ENCODE data around the gene ZNF654.
A peak's percentile ranks its signal among the peaks of the same experiment; 100 is the strongest.

The ZNF654 gene

DNA sequence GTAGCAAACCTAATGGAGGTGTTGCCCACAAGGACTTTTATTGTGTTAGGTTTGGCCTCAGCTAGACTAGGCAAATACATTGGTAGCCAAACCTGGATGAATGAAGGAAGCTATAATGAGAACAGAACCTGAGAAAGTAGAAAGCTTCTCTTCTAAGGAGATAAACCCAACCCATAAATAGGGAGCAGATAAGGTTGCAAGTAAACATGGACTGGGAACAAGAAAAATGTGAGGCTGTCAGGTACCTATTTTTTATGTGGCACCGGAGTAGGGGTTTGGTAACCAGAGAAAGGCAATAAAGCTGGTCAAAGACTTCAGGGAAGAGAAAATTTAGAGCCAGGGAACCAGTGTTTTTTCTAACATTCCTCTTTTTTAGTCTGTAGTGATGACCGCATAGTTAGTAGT is 25.0 kb downstream of the ZNF654 start:
- TF ChIP-seq, protein P1, sequence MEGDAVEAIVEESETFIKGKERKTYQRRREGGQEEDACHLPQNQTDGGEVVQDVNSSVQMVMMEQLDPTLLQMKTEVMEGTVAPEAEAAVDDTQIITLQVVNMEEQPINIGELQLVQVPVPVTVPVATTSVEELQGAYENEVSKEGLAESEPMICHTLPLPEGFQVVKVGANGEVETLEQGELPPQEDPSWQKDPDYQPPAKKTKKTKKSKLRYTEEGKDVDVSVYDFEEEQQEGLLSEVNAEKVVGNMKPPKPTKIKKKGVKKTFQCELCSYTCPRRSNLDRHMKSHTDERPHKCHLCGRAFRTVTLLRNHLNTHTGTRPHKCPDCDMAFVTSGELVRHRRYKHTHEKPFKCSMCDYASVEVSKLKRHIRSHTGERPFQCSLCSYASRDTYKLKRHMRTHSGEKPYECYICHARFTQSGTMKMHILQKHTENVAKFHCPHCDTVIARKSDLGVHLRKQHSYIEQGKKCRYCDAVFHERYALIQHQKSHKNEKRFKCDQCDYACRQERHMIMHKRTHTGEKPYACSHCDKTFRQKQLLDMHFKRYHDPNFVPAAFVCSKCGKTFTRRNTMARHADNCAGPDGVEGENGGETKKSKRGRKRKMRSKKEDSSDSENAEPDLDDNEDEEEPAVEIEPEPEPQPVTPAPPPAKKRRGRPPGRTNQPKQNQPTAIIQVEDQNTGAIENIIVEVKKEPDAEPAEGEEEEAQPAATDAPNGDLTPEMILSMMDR (conservative IDR thresholded peaks at IDR 0.05; ENCODE audit: low read depth, low read length): no peak
- no peak for DNase-seq (ENCODE audit: low read depth)
- no peak overlapping the region for H3K4me3 ChIP-seq (ENCODE audit: low read depth, low read length)

DNA sequence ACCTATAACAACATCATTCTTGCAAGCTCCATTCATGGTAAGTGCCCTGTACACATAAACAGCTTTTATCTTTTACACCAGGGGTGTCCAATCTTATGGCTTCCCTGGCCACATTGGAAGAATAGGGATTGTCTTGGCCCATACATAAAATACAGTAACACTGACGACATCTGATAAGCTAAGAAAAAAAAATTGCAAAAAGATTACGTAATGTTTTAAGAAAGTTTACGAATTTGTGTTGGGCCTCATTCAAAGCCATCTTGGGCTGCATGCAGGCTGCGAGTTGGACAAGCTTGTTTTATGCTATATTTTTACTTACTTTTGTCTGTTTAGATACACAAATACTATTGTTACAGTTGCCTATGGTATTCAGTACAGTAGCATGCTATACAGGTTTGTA is 31.6 kb downstream of the ZNF654 start:
- DNase-seq (ENCODE audit: low read depth): no peak
- TF ChIP-seq, protein P1 (conservative IDR thresholded peaks at IDR 0.05; ENCODE audit: low read depth, low read length): no peak
- H3K4me3 ChIP-seq (ENCODE audit: low read depth, low read length): no peak overlapping the region

DNA sequence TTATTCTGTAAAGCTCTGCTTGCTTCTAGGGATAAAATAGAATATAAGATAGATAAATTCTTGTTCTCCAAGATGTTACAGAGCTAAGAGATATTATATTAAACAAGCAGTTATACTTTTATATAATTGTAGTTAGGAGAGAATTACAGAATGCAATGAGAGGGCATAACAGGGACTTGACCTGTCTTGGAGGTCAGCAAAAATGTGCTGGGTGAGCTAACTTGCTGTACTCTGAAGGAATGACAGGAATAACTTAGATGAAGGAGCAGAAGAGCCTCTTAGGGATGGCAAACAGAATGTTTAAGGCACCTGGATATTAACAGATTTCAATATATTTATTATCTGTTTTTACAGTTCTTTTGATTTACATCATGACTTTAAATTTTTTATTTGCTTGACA is 33.2 kb downstream of the ZNF654 start:
- no peak for DNase-seq (ENCODE audit: low read depth)
- TF ChIP-seq, protein P1 (conservative IDR thresholded peaks at IDR 0.05; ENCODE audit: low read depth, low read length): no peak
- H3K4me3 ChIP-seq (ENCODE audit: low read depth, low read length): no peak overlapping the region

DNA sequence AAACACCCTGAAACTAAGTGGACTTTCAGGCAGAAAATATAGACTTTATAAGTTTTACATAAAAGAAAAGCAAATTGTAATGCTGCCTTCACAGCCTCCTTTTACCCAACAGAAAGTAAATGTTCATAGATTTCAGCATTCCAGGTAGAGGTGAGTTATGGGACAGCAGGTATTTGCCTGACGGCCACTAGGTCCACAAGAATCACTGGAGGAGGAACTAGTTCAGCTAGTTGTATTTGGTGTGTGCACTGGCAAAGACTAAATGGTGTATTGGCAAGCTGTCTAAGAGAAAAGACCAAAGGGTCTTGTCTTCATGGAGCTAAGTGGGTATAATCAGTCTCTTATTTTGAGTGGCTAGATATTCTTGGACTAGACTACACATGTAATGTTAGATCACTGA is 34.2 kb downstream of the ZNF654 start:
- H3K4me3 ChIP-seq (ENCODE audit: low read depth, low read length): no peak overlapping the region
- no peak for DNase-seq (ENCODE audit: low read depth)
- TF ChIP-seq, protein P1 (conservative IDR thresholded peaks at IDR 0.05; ENCODE audit: low read depth, low read length): no peak

DNA sequence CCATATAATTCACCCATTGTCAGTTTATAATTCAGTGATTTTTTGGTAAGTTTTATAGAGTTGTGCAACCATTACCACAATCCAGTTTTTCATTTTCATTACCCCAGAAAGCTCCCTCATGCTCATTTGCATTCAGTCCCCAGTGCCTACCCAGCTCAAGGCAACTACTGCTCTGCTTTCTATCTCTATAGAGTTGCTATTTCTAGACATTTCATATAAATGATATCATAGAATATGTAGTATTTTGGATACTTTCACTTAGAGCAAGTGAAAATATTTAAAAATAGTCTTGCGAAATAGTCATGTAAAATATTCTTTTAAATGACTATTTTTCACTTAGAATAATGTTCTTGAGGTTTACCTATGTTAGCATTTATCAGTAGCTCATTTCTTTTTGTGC is 42.1 kb downstream of the ZNF654 start:
- TF ChIP-seq, protein P1 (conservative IDR thresholded peaks at IDR 0.05; ENCODE audit: low read depth, low read length): no peak
- no peak overlapping the region for H3K4me3 ChIP-seq (ENCODE audit: low read depth, low read length)
- peak; percentile 6 for DNase-seq (ENCODE audit: low read depth)

DNA sequence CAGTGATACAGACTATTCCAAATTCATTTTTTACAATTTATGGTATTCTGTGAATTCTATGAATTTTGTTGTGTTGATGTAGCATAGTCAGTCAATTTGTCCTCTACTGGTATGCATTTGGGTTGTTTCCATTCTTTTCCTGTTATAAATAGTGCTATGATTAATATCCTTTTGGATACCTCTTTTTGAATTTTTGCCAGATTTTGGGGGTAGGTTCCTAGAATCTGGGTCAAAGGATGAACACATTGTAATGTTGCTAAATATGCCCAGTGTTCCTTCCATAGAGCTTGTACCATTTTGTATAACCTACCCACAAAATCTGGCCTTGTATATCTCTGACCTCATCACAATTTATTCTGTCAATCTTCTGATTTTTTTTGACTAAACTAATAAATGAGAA is 46.3 kb downstream of the ZNF654 start:
- H3K4me3 ChIP-seq (ENCODE audit: low read depth, low read length): no peak overlapping the region
- DNase-seq (ENCODE audit: low read depth): peak; percentile 41
- TF ChIP-seq, protein P1 (conservative IDR thresholded peaks at IDR 0.05; ENCODE audit: low read depth, low read length): no peak

DNA sequence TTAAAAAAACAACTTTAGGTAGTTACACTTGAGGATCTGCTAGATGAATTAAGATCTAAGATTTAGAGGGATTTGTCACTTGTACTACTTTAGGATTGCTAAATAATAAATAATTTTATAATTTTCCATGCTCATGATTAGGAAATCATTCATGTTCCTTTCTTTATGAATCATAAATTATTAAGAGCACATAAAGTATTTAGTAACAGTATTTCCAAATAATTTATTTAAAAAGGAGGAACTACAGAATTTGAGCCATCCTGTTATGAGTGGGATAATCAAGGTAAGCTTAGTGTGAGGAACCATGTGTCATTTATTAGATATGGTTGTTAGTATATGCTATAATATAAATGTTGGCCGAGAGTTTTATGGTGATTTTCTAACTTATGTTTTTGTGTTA is 53.2 kb downstream of the ZNF654 start:
- TF ChIP-seq, protein P1 (conservative IDR thresholded peaks at IDR 0.05; ENCODE audit: low read depth, low read length): no peak
- no peak for DNase-seq (ENCODE audit: low read depth)
- no peak overlapping the region for H3K4me3 ChIP-seq (ENCODE audit: low read depth, low read length)
